Vagina (tissue), 2 donors: Measurements from ENCODE around the gene KIF7. TPM values are rescaled to one million over a fixed set of nuclear protein-coding genes. Genes with fewer than 3 reads are reported as not detected.

Experiments
- DNase-seq, 2 donors: peaks; one replicate each; pipeline ENCODE4 v3.0.0-alpha.2; 2017; ENCODE audit errors: extremely low spot score in 2 of 2
- H3K27ac ChIP-seq: fragments of 200-600 bp; sonication (generic); one replicate; pipeline ENCODE4 v1.5.1; 2019
- H3K27me3 ChIP-seq: fragments of 200-600 bp; sonication (generic); one replicate; pipeline ENCODE4 v1.5.1; 2019
- H3K36me3 ChIP-seq, 2 donors: fragments of 200-600 bp; sonication (generic); one replicate each; pipeline ENCODE4 v1.5.1; 2017 to 2019
- H3K4me1 ChIP-seq: fragments of 200-600 bp; sonication (generic); one replicate; pipeline ENCODE4 v1.5.1; 2019
- H3K4me3 ChIP-seq, 2 donors: fragments of 200-600 bp; sonication (generic); 1 replicate in 1 of 2; 2 replicates in 1 of 2; pipeline ENCODE4 v1.5.1; 2016 to 2019
- H3K9me3 ChIP-seq: fragments of 200-600 bp; sonication (generic); one replicate; pipeline ENCODE4 v1.5.1; 2019
- POLR2A ChIP-seq, 2 donors: fragments of 450-650 bp; IDR thresholded peaks; one replicate each; pipeline ENCODE4 v1.6.1; 2017; ENCODE audit warnings: antibody characterized with exemption in 2 of 2, mild to moderate bottlenecking in 2 of 2, moderate library complexity in 2 of 2
- POLR2AphosphoS5 ChIP-seq, 2 donors: sonication (generic); formaldehyde crosslinking; IDR thresholded peaks; one replicate each; pipeline ENCODE4 v1.9.0; 2017; ENCODE audit warnings: antibody characterized with exemption in 2 of 2, mild to moderate bottlenecking in 2 of 2, low read depth in 1 of 2; ENCODE audit not compliant: insufficient read depth in 1 of 2
- intact Hi-C: fragments of 100-400 bp; cut with DNase I; formaldehyde crosslinking; loops from one replicate; pipeline ENCODE4 v1.15.1; 2023
- total RNA-seq: library from RNA; depleted of rRNA; stranded (reverse); fragments of >200 nt; gene quantifications from one replicate; pipeline ENCODE4 v1.2.3, GENCODE V29; 2016
- TF ChIP-seq, protein P1 (sequence below), 3 experiments: fragments of 450-650 bp in 2 of 3; fragments of 200-600 bp in 1 of 3; sonication (generic) in 1 of 3; IDR thresholded peaks; one replicate each; pipeline ENCODE4 v1.5.1; 2017 to 2019; ENCODE audit warnings: antibody characterized with exemption in 3 of 3, mild to moderate bottlenecking in 2 of 3, moderate library complexity in 2 of 3

Gene KIF7
- total RNA-seq, 1 donor from 2014 or later = 7.9 TPM

DNA sequence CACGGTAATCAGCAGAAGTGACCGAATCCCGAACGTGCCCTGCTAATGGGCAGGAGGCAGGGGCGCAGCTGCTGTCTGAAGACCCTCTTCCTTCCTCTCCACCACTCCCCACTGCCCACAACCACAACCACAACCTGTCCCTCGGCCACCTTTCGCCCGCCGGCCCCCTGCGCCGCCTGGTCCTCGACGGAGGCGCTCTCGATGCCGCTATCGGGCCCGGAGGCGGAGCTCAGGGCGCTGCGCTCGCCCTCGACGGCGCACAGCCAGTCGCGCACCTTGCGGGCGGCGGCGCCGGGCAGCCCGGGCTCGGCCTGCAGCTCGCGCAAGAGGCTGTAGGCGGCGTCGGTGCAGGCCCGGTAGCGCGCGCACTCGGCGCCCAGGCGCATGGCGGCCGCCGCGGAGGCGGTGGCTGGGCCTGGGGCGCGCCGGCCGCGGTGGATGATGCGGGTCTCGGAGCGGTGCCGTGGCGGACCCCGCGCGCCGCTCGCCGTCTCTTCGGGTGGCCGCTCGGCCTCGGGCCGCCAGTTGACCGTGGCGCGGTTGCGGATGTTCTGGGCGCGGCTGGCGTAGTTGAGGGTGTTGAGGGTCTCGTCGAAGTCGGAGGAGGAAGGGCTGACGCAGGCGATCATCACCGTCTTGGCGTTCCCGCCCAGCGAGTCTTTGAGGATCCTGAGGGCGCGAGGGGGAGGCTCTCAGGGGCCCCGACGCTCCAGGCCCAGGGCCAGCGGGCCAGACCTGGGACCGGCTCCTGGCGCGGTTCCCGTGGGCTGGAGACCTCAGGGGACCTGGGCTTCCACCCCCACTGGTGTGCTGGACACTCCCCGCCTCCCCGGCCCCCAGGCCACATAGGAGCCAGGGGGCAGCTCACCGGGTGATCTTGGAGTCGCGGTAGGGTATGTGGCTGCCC lies 6.9 kb downstream of the KIF7 start:
- DNase-seq = no peak
- TF ChIP-seq POLR2A (IDR thresholded peaks at IDR 0.05) (no peak), POLR2AphosphoS5 (IDR thresholded peaks at IDR 0.05; ENCODE audit: insufficient read depth in 1 of 2, low read depth in 1 of 2) (no peak)
- TF ChIP-seq, protein P1, sequence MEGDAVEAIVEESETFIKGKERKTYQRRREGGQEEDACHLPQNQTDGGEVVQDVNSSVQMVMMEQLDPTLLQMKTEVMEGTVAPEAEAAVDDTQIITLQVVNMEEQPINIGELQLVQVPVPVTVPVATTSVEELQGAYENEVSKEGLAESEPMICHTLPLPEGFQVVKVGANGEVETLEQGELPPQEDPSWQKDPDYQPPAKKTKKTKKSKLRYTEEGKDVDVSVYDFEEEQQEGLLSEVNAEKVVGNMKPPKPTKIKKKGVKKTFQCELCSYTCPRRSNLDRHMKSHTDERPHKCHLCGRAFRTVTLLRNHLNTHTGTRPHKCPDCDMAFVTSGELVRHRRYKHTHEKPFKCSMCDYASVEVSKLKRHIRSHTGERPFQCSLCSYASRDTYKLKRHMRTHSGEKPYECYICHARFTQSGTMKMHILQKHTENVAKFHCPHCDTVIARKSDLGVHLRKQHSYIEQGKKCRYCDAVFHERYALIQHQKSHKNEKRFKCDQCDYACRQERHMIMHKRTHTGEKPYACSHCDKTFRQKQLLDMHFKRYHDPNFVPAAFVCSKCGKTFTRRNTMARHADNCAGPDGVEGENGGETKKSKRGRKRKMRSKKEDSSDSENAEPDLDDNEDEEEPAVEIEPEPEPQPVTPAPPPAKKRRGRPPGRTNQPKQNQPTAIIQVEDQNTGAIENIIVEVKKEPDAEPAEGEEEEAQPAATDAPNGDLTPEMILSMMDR (IDR thresholded peaks at IDR 0.05) = no peak
- Histone ChIP-seq H3K27me3 (no peaks in the 10 kb centered on the region), H3K4me1 (no peaks in the 10 kb centered on the region), H3K9me3 (no peaks in the 10 kb centered on the region), H3K27ac (no peak overlapping the region), H3K36me3 (peaks cover 0 to 3% of the 10 kb centered on the region in 2 donors), H3K4me3 (no peak overlapping the region)
- intact Hi-C loops = no loop called here

DNA sequence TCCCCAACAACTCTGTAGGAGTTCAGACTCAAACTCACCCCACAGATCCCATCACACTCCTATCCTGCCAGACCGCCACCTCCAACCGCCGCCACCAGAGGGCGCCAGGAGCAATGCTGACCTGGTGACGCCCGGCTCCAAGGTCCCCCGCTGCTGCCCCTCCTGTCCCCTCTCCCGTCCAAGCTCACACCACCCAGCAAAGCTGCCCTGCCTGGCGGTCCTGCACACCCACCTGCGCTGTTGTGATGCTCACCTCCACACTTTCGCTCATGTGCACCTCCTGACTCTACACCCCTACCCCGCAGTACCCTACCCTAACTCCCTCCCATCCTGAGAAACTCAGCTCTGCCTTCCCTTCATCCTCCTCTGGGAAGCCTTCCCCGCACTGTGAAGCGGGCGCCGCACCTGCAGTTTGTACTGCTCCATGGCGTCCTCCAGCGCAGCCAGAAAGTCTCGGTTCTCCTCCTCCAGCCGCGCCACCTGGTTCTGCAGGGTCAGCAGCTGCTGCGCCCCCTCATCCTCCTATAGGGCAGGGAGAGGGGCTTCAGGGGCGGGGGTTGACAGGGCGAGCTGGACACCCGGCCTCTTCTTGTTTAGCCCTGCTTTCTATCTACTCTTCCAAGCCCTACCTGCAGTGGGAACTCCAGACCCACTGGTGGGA lies 7.9 kb downstream of the KIF7 start:
- Histone ChIP-seq H3K27me3 (no peaks in the 10 kb centered on the region), H3K4me1 (no peaks in the 10 kb centered on the region), H3K4me3 (no peak overlapping the region), H3K9me3 (no peaks in the 10 kb centered on the region), H3K27ac (no peak overlapping the region), H3K36me3 (peaks cover 0 to 4% of the 10 kb centered on the region in 2 donors)
- no peak for DNase-seq
- TF ChIP-seq, protein P1 (IDR thresholded peaks at IDR 0.05) = peak in 2 of 3 experiments; percentile 59 to 79
- no peak for TF ChIP-seq POLR2AphosphoS5 (IDR thresholded peaks at IDR 0.05; ENCODE audit: insufficient read depth in 1 of 2, low read depth in 1 of 2)
- intact Hi-C loops = no loop called here

DNA sequence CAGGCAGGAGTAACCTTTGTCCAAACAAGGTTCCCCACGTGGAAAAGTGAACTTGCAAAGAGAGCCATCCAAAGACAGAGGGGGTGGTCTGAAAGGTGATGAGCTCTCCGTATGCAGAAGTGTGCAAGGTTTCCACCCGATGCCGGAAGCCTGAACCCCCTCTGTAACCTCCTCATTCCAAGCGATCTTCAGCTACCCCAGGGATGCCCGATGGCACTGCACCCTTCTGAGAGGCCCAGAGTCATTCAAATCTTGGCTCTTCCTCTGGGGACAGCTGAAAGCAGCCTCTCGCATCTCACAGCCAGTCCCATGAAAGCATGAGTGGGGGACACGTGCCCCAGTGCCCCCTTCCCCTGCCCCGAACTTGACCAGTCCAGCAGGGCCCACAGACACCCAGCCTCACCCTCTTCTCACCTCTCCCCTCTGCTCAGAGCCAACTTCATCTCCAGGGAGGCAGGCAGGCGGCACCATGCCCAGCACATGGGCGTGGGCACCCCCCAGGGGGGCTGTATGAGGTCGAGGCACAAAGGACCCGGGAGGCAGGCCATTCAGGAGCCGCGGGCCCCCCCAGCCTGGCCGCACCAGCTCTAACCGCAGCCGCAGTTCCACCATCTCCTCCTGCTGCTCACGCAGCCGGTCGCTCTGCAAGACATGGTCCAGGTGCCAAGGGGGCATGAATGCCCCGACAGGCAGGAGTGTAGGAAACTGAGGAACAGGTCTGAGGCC lies 8.7 kb downstream of the KIF7 start:
- DNase-seq = no peak
- Histone ChIP-seq H3K4me3 (no peak overlapping the region), H3K27ac (no peak overlapping the region), H3K36me3 (peaks cover 0 to 11% of the 10 kb centered on the region in 2 donors), H3K27me3 (no peaks in the 10 kb centered on the region), H3K4me1 (no peaks in the 10 kb centered on the region), H3K9me3 (no peaks in the 10 kb centered on the region)
- TF ChIP-seq, protein P1 (IDR thresholded peaks at IDR 0.05) = no peak
- no peak for TF ChIP-seq POLR2AphosphoS5 (IDR thresholded peaks at IDR 0.05; ENCODE audit: insufficient read depth in 1 of 2, low read depth in 1 of 2)
- TF ChIP-seq POLR2A (IDR thresholded peaks at IDR 0.05) = no peak
- intact Hi-C loops = no loop called here

DNA sequence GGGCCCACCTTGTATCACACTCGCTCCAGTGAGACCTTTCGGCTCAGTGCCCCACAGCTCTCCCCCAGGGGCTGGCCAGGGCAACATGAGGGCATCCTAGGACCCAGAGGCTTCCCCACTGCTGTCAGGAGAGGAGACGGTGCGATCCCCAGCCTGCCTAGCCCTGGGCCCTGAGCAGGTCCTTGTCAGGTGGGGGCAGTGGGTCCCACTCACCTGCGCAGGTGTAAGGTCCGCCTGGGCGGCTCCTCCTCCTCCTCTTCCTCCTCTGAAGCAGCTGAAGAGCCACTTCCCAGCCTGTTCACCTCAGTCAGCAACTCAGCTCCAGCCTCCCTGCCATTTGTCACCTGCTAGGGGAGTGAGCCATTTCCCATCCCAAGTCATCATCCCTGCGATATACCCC lies 9.6 kb downstream of the KIF7 start:
- Histone ChIP-seq H3K4me1 (no peaks in the 10 kb centered on the region), H3K9me3 (no peaks in the 10 kb centered on the region), H3K27ac (no peak overlapping the region), H3K36me3 (peaks cover 0 to 13% of the 10 kb centered on the region in 2 donors), H3K27me3 (no peaks in the 10 kb centered on the region), H3K4me3 (no peak overlapping the region)
- TF ChIP-seq POLR2AphosphoS5 (IDR thresholded peaks at IDR 0.05; ENCODE audit: insufficient read depth in 1 of 2, low read depth in 1 of 2) = no peak
- no peak for TF ChIP-seq POLR2A (IDR thresholded peaks at IDR 0.05)
- TF ChIP-seq, protein P1 (IDR thresholded peaks at IDR 0.05) = no peak
- DNase-seq = peak in 1 of 2 donors; percentile 95
- intact Hi-C loops = no loop called here
